ENCODE results near the gene OR13C2.
"Not testable (repeated sequence)": the region's sequence is repeated elsewhere in the genome, so short reads cannot be mapped to it uniquely, and the experiment has no call there.

OR13C2 gene

GRCh38 chr9:104605527-104605926 is at the start of gene OR13C2:
Gene OR13C2, minus strand, starts transcription at chr9:104605627. Its CDS starts 0 bp downstream, at chr9:104605627.
- not testable (repeated sequence) for DNase-seq

GRCh38 chr9:104635456-104635855 is 30.0 kb upstream of the OR13C2 start:
- DNase-seq: no peak

GRCh38 chr9:104633976-104634520 is 28.6 kb upstream of the OR13C2 start:
- no peak for DNase-seq

- not testable (repeated sequence) for DNase-seq
These were observed 20.5 kb upstream of the OR13C2 start for GRCh38 chr9:104625964-104626363.

GRCh38 chr9:104618104-104618503 is 12.7 kb upstream of the OR13C2 start, which contains the start of gene OR13C9:
Gene OR13C9, minus strand, starts transcription at chr9:104618204. Its CDS starts 0 bp downstream, at chr9:104618204.
- DNase-seq: no peak

GRCh38 chr9:104617418-104617817 is 12.0 kb upstream of the OR13C2 start:
- DNase-seq: no peak

- DNase-seq: no peak
These were observed 5.8 kb upstream of the OR13C2 start for GRCh38 chr9:104611213-104611612.

GRCh38 chr9:104608336-104608735 is 2.9 kb upstream of the OR13C2 start:
- no peak for DNase-seq

- DNase-seq: no peak
These were observed 725 bp upstream of the OR13C2 start for GRCh38 chr9:104606152-104606551.

GRCh38 chr9:104604801-104605200 is 626 bp downstream of the OR13C2 start:
- no peak for DNase-seq

GRCh38 chr9:104599313-104599712 is 6.1 kb downstream of the OR13C2 start, which contains the start of gene OR13C5:
Gene OR13C5, minus strand, starts transcription at chr9:104599413. Its CDS starts 0 bp downstream, at chr9:104599413.
- not testable (repeated sequence) for DNase-seq

GRCh38 chr9:104598749-104599148 is 6.7 kb downstream of the OR13C2 start:
- DNase-seq: not testable (repeated sequence)

GRCh38 chr9:104589626-104590025 is 15.8 kb downstream of the OR13C2 start:
- DNase-seq: no peak

GRCh38 chr9:104586496-104587180 is 18.8 kb downstream of the OR13C2 start:
- DNase-seq: no peak

- DNase-seq: no peak
These were observed 24.9 kb downstream of the OR13C2 start for GRCh38 chr9:104580562-104580961.

GRCh38 chr9:104577263-104577662 is 28.2 kb downstream of the OR13C2 start:
- no peak for DNase-seq

GRCh38 chr9:104575456-104575855 is 30.0 kb downstream of the OR13C2 start:
- DNase-seq: no peak

- DNase-seq: no peak
These were observed 32.8 kb downstream of the OR13C2 start for GRCh38 chr9:104572612-104573011.

- DNase-seq: no peak
These were observed 36.6 kb downstream of the OR13C2 start, which contains the start of gene OR13C8 for GRCh38 chr9:104568868-104569267. Gene OR13C8, plus strand, starts transcription at chr9:104569168. Its CDS starts 0 bp downstream, at chr9:104569168.

- DNase-seq: no peak
These were observed 41.1 kb downstream of the OR13C2 start for GRCh38 chr9:104564358-104564757.

GRCh38 chr9:104556830-104557634 is 48.4 kb downstream of the OR13C2 start:
- no peak for DNase-seq

GRCh38 chr9:104555521-104555920 is 49.9 kb downstream of the OR13C2 start:
- no peak for DNase-seq
